ENCODE measurements around the gene A1CF. TPM values are rescaled to one million over a fixed set of nuclear protein-coding genes. Genes with fewer than 3 reads are reported as not detected.

Gene A1CF
- polyA plus RNA-seq, 2 of the 4 experiments (the other 2 are of a cell fraction), result 0.25 to 0.80 TPM

DNA sequence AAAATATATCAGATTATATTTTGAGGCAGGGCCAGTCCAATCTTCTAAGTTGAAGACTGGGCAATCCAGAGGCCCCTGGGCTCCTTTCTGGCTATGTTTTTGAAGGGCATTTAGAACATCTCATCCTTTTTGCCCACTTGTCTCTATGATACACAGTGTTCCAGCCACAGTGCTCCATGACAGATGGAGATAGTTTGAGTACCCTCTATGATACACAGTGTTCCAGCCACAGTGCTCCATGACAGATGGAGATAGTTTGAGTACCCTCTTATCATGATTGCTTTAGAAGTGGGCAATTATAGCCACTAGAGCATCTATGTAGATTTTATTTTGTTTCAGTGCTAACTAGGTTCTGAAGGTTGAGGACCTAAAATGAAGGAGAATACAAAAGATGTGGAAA is 33.1 kb upstream of the A1CF start:
- H3K4me2 ChIP-seq, result no peak overlapping the region
- H3K4me1 ChIP-seq, result no peaks in the 10 kb centered on the region
- TF ChIP-seq KDM5A (IDR thresholded peaks at IDR 0.05) (no peak), HEYL (CRISPR knock-in tag; IDR thresholded peaks at IDR 0.05) (no peak), TFCP2L1 (CRISPR knock-in tag; IDR thresholded peaks at IDR 0.05) (no peak), E2F6 (IDR thresholded peaks at IDR 0.05; ENCODE audit: borderline replicate concordance, low read depth) (no peak), MYC (IDR thresholded peaks at IDR 0.05; ENCODE audit: borderline replicate concordance, low read length) (no peak), FOSB (CRISPR knock-in tag; IDR thresholded peaks at IDR 0.05) (no peak), NPAS2 (CRISPR knock-in tag; IDR thresholded peaks at IDR 0.05; ENCODE audit: borderline replicate concordance) (no peak), CBX8 (IDR thresholded peaks at IDR 0.05) (no peak), HOXB13 (CRISPR knock-in tag; IDR thresholded peaks at IDR 0.05; ENCODE audit: low read depth) (no peak), ZFP36 (IDR thresholded peaks at IDR 0.05; ENCODE audit: borderline replicate concordance, partially characterized antibody) (no peak), USF2 (IDR thresholded peaks at IDR 0.05) (no peak), POLR2A (IDR thresholded peaks at IDR 0.05; ENCODE audit: low read length) (no peak), HMGXB4 (CRISPR knock-in tag; IDR thresholded peaks at IDR 0.05; ENCODE audit: borderline replicate concordance) (no peak), CHD4 (IDR thresholded peaks at IDR 0.05; ENCODE audit: borderline replicate concordance) (no peak)
- CTCF ChIA-PET, result no interaction called here
- DNase-seq (ENCODE audit: low read depth in 1 of 2, low spot score in 1 of 2) (no peak), ATAC-seq (no peak), FAIRE-seq (no peak)
- no peak overlapping the region for H3K27ac ChIP-seq
- H3K9me3 ChIP-seq, result 0 out of 3 replicates have a peak, but pooled peaks cover 1% of the 10 kb centered on the region
- POLR2A ChIA-PET, result no interaction called here
- H3K4me3 ChIP-seq, result no peak overlapping the region

DNA sequence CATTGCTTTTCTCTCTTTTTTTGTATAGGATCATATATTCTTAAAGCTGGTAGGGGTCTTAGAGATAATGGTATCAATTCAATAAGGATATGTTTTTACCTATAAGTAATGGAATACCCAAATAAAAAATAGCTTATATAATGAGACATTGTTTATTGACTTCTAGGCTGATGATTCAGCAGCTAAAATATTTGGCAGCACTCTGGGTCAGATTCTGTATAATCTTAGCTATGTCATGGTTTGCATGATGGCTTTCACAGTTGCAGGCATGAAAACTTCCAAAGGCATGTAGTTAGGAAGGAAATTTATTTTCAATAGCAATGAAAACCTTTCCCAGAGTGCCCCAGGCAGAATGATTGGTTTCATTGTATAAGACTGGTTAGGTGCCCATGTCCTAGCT is 32.1 kb upstream of the A1CF start:
- no peak overlapping the region for H3K4me2 ChIP-seq
- no peaks in the 10 kb centered on the region for H3K4me1 ChIP-seq
- H3K4me3 ChIP-seq, result no peak overlapping the region
- CTCF ChIA-PET, result no interaction called here
- no peak overlapping the region for H3K27ac ChIP-seq
- POLR2A ChIA-PET, result no interaction called here
- FAIRE-seq (no peak), ATAC-seq (no peak), DNase-seq (ENCODE audit: low read depth in 1 of 2, low spot score in 1 of 2) (no peak)
- TF ChIP-seq NFE2L2 (conservative IDR thresholded peaks at IDR 0.05; ENCODE audit: low read length), result no peak
- no peak for TF ChIP-seq PHF8 (IDR thresholded peaks at IDR 0.05; ENCODE audit: borderline replicate concordance, low read depth)
- no peak for TF ChIP-seq HEYL (CRISPR knock-in tag; IDR thresholded peaks at IDR 0.05)
- no peak for TF ChIP-seq RNF2 (IDR thresholded peaks at IDR 0.05; ENCODE audit: borderline replicate concordance, low read depth)
- TF ChIP-seq EHMT2 (IDR thresholded peaks at IDR 0.05; ENCODE audit: low read depth), result no peak
- TF ChIP-seq ZFP36 (IDR thresholded peaks at IDR 0.05; ENCODE audit: borderline replicate concordance, partially characterized antibody), result no peak
- no peak for TF ChIP-seq RAD21 (conservative IDR thresholded peaks at IDR 0.05 in 1 of 2, IDR thresholded peaks at IDR 0.05 in 1 of 2)
- no peak for TF ChIP-seq KDM5A (IDR thresholded peaks at IDR 0.05)
- no peak for TF ChIP-seq KDM1A (IDR thresholded peaks at IDR 0.05; ENCODE audit: low read depth)
- TF ChIP-seq ZSCAN20 (CRISPR knock-in tag; IDR thresholded peaks at IDR 0.05), result no peak
- no peak for TF ChIP-seq TP53 (CRISPR knock-in tag; IDR thresholded peaks at IDR 0.05)
- TF ChIP-seq HDAC2 (IDR thresholded peaks at IDR 0.05), result no peak
- no peaks in the 10 kb centered on the region for H3K9me3 ChIP-seq
